Hepatocyte (in vitro differentiated cells): ENCODE results near the gene PRDM15. TPM values are rescaled to one million over a fixed set of nuclear protein-coding genes. Genes with fewer than 3 reads are reported as not detected.

ENCODE experiments used
- DNase-seq: peaks from one replicate; pipeline ENCODE4 v3.0.0-alpha.2; 2016; ENCODE audit warnings: low spot score
- H2AFZ ChIP-seq: fragments of 200-600 bp; sonication (generic); 2 replicates; pipeline ENCODE4 v1.6.0; 2016; ENCODE audit warnings: antibody characterized with exemption, mild to moderate bottlenecking
- H3K27ac ChIP-seq: fragments of 200-600 bp; sonication (generic); 2 replicates; pipeline ENCODE4 v1.5.1; 2016; ENCODE audit warnings: mild to moderate bottlenecking
- H3K27me3 ChIP-seq: fragments of 200-600 bp; sonication (generic); 2 replicates; pipeline ENCODE4 v1.6.1; 2016
- H3K36me3 ChIP-seq: fragments of 200-600 bp; sonication (generic); replicated peaks from 2 replicates; pipeline ENCODE4 v1.5.1; 2016; ENCODE audit warnings: low read depth; ENCODE audit not compliant: insufficient read depth
- H3K4me1 ChIP-seq: fragments of 200-600 bp; sonication (generic); 2 replicates; pipeline ENCODE4 v1.5.1; 2016; ENCODE audit warnings: mild to moderate bottlenecking, moderate library complexity; ENCODE audit not compliant: insufficient read depth
- H3K4me2 ChIP-seq: fragments of 200-600 bp; sonication (generic); 2 replicates; pipeline ENCODE4 v1.6.0; 2016
- H3K4me3 ChIP-seq: fragments of 200-600 bp; sonication (generic); 2 replicates; pipeline ENCODE4 v1.5.1; 2016; ENCODE audit warnings: mild to moderate bottlenecking
- H3K79me2 ChIP-seq: fragments of 200-600 bp; sonication (generic); 2 replicates; pipeline ENCODE4 v1.6.0; 2017; ENCODE audit warnings: mild to moderate bottlenecking
- H3K9me2 ChIP-seq: fragments of 200-600 bp; sonication (generic); replicated peaks from 2 replicates; pipeline ENCODE4 v1.6.0; 2017; ENCODE audit warnings: mild to moderate bottlenecking; ENCODE audit not compliant: insufficient read depth
- H3K9me3 ChIP-seq: fragments of 200-600 bp; sonication (generic); 2 replicates; pipeline ENCODE4 v1.5.1; 2016; ENCODE audit warnings: low read depth, mild to moderate bottlenecking
- H4K20me1 ChIP-seq: fragments of 200-600 bp; sonication (generic); 2 replicates; pipeline ENCODE4 v1.6.0; 2016; ENCODE audit warnings: mild to moderate bottlenecking; ENCODE audit not compliant: insufficient read depth, poor library complexity, severe bottlenecking
- EZH2 ChIP-seq: fragments of 200-600 bp; sonication (generic); IDR thresholded peaks from 2 replicates; pipeline ENCODE4 v1.6.1; 2016; ENCODE audit warnings: antibody characterized with exemption, mild to moderate bottlenecking, borderline replicate concordance
- EZH2phosphoT487 ChIP-seq: fragments of 200-600 bp; sonication (generic); IDR thresholded peaks from one replicate; pipeline ENCODE4 v1.6.1; 2018; ENCODE audit warnings: antibody characterized with exemption, mild to moderate bottlenecking, low read depth, moderate library complexity; ENCODE audit not compliant: unreplicated experiment, severe bottlenecking
- WGBS: methylation state at CpG from one replicate; pipeline ENCODE4 v1.1.6; 2016; ENCODE audit warnings: low lambda C conversion rate; ENCODE audit errors: missing lambda C conversion rate; 5-methylcytosine and 5-hydroxymethylcytosine counted together
- polyA plus RNA-seq: library from polyadenylated mRNA; unstranded; fragments of >200 nt; fragmentation: Nextera tagmentation; extraction: Ambion mirVana; gene quantifications from 2 replicates; pipeline ENCODE4 v1.2.1, GENCODE V29; 2016
- total RNA-seq: library from RNA; depleted of rRNA; stranded (reverse); fragments of >200 nt; gene quantifications from 2 replicates; pipeline ENCODE4 v1.2.3, GENCODE V29; 2014
- TF ChIP-seq, protein P1 (sequence below): fragments of 200-600 bp; sonication (generic); IDR thresholded peaks from 2 replicates; pipeline ENCODE4 v1.5.1; 2016; ENCODE audit warnings: antibody characterized with exemption, mild to moderate bottlenecking; ENCODE audit not compliant: poor library complexity

PRDM15 gene
- total and polyA plus RNA-seq, 2 experiments from 2014 or later: 3.0 to 4.7 TPM

DNA sequence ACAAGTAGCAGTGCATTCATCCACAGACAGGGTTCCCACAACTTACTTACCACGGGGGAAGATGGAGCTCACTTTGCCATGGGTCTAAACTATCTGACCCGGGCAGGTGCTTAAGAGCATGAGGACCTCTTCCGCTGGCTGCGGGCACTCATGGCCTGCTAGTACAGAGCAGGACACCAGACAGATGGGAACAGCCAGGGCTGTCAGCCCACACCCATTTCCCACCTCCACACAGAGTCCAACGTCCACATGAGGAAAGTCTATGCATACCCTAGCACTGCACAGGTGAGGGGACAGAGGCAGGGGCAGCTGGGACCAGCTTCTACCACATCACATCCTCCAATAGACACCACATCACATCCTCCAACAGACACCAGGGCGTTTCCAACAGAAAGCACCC is 35.8 kb upstream of the PRDM15 start:
- H3K36me3 ChIP-seq: no peaks in the 10 kb centered on the region
- TF ChIP-seq, protein P1, sequence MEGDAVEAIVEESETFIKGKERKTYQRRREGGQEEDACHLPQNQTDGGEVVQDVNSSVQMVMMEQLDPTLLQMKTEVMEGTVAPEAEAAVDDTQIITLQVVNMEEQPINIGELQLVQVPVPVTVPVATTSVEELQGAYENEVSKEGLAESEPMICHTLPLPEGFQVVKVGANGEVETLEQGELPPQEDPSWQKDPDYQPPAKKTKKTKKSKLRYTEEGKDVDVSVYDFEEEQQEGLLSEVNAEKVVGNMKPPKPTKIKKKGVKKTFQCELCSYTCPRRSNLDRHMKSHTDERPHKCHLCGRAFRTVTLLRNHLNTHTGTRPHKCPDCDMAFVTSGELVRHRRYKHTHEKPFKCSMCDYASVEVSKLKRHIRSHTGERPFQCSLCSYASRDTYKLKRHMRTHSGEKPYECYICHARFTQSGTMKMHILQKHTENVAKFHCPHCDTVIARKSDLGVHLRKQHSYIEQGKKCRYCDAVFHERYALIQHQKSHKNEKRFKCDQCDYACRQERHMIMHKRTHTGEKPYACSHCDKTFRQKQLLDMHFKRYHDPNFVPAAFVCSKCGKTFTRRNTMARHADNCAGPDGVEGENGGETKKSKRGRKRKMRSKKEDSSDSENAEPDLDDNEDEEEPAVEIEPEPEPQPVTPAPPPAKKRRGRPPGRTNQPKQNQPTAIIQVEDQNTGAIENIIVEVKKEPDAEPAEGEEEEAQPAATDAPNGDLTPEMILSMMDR: no peak
- TF ChIP-seq EZH2: no peak
- TF ChIP-seq EZH2phosphoT487: no peak
- no peaks in the 10 kb centered on the region for H3K9me2 ChIP-seq
- no peak overlapping the region for H3K27ac ChIP-seq
- H3K4me1 ChIP-seq: no peaks in the 10 kb centered on the region
- WGBS: 89% methylated on average over 6 of the region's 6 CpGs
- no peaks in the 10 kb centered on the region for H3K9me3 ChIP-seq
- DNase-seq: no peak
- no peak overlapping the region for H3K4me2 ChIP-seq
- no peaks in the 10 kb centered on the region for H4K20me1 ChIP-seq
- no peaks in the 10 kb centered on the region for H3K27me3 ChIP-seq
- H3K4me3 ChIP-seq: no peak overlapping the region
- H3K79me2 ChIP-seq: no peaks in the 10 kb centered on the region
- no peak overlapping the region for H2AFZ ChIP-seq

DNA sequence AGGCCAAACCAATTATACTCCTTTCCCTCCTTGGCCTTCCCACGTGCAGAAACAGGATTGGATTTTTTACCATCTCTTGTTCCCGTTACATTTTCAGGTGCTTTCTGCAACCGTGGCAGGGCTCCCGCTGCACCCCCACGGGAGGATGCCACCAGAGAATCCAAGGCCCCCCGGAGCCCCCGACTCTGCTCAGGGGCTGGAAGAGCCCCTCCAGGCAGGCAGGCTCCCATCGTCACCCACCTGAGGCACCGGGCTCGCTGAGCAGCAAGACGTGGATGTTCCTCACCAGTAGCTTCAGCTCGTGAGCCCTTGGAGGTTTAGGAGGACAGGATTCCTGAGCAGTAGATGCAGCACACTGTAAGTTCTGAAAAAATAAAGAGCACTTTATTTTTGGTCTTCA is 35.2 kb upstream of the PRDM15 start:
- no peak overlapping the region for H3K4me2 ChIP-seq

DNA sequence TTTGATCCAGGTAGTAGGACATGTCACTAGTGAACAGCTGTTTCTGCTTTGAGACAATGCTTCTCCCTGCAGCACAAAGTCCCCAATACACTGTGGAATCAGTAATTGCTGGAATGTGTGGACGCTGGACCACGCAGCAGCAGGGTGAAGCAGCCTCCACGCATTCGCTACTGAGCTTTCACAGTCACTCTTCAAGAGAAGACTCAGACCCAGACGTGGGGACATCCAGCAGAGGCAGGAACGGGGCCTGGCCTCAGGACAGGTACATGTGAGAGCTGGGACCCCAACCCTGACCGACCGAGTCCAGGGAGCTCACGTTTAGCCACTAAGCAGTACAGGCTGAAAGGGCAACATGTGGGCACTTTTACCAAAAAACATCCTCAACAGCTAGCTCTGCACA is 34.1 kb upstream of the PRDM15 start:
- H3K79me2 ChIP-seq: no peaks in the 10 kb centered on the region
- no peak overlapping the region for H2AFZ ChIP-seq
- 95% methylated on average over 9 of the region's 9 CpGs for WGBS
- no peaks in the 10 kb centered on the region for H4K20me1 ChIP-seq
- H3K36me3 ChIP-seq: no peaks in the 10 kb centered on the region
- no peak overlapping the region for H3K27ac ChIP-seq
- TF ChIP-seq EZH2 (no peak), EZH2phosphoT487 (no peak)
- TF ChIP-seq, protein P1: no peak
- no peak overlapping the region for H3K4me3 ChIP-seq
- H3K9me2 ChIP-seq: no peaks in the 10 kb centered on the region
- no peak overlapping the region for H3K4me2 ChIP-seq
- no peaks in the 10 kb centered on the region for H3K27me3 ChIP-seq
- no peaks in the 10 kb centered on the region for H3K9me3 ChIP-seq
- DNase-seq: no peak
- no peaks in the 10 kb centered on the region for H3K4me1 ChIP-seq

More for the DNA sequence above, 35.2 kb upstream of the PRDM15 start:
- no peak overlapping the region for H3K27ac ChIP-seq
- no peaks in the 10 kb centered on the region for H3K36me3 ChIP-seq
- H3K27me3 ChIP-seq: no peaks in the 10 kb centered on the region
- WGBS: 95% methylated on average over 12 of the region's 12 CpGs
- no peaks in the 10 kb centered on the region for H3K4me1 ChIP-seq
- no peaks in the 10 kb centered on the region for H3K79me2 ChIP-seq
- no peaks in the 10 kb centered on the region for H3K9me2 ChIP-seq
- no peaks in the 10 kb centered on the region for H4K20me1 ChIP-seq
- no peak for TF ChIP-seq EZH2phosphoT487
- TF ChIP-seq, protein P1: no peak
- no peak for TF ChIP-seq EZH2
- no peak for DNase-seq
- no peak overlapping the region for H3K4me3 ChIP-seq
- H2AFZ ChIP-seq: no peak overlapping the region
- no peaks in the 10 kb centered on the region for H3K9me3 ChIP-seq

DNA sequence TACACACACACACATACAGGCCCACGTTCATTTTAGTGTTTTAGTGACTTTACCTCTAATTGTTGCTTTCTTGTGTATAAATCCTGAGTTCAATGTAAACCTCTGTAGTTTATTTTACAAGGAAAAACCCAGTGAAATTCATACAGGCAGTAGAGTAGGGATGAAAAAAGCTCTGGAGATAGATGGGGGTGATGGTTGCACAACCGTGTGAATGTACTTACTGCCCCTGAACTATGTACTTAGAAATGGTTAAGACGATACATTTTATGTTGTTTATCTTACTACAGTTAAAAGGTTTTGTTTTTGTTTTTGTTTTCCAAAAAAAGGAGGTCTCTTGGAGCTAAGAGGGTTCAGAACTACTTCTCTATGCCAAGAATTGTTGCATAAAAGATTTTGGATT is 29.7 kb upstream of the PRDM15 start:
- no peaks in the 10 kb centered on the region for H4K20me1 ChIP-seq
- WGBS: 61% methylated on average over 3 of the region's 3 CpGs
- no peaks in the 10 kb centered on the region for H3K27me3 ChIP-seq
- TF ChIP-seq EZH2: no peak
- TF ChIP-seq, protein P1: no peak
- no peak overlapping the region for H3K27ac ChIP-seq
- DNase-seq: no peak
- no peak overlapping the region for H3K4me2 ChIP-seq
- H2AFZ ChIP-seq: no peak overlapping the region
- no peaks in the 10 kb centered on the region for H3K4me1 ChIP-seq
- H3K36me3 ChIP-seq: no peaks in the 10 kb centered on the region
- H3K4me3 ChIP-seq: no peak overlapping the region
- H3K9me2 ChIP-seq: no peaks in the 10 kb centered on the region
- no peaks in the 10 kb centered on the region for H3K9me3 ChIP-seq
- H3K79me2 ChIP-seq: no peaks in the 10 kb centered on the region
